HG03432 (cell line): Measurements from ENCODE around the gene N4BP2.
A peak's percentile ranks its signal among the peaks of the same experiment; 100 is the strongest.
"Not testable (repeated sequence)": the region's sequence is repeated elsewhere in the genome, so short reads cannot be mapped to it uniquely, and the experiment has no call there.

ENCODE experiments used
- ATAC-seq: cut with Tn5 transposase; IDR thresholded peaks from one replicate; pipeline ENCODE4 v1.9.1; 2021; ENCODE audit warnings: mild to moderate bottlenecking, moderate library complexity; ENCODE audit not compliant: unreplicated experiment

N4BP2 gene

GRCh38 chr4:40056716-40057585 lies at the start of gene N4BP2:
Gene N4BP2 (plus strand): TSS chr4:40056850. CDS start chr4:40097341, 40,491 bp downstream.
- ATAC-seq, result peak; percentile 65

DNA sequence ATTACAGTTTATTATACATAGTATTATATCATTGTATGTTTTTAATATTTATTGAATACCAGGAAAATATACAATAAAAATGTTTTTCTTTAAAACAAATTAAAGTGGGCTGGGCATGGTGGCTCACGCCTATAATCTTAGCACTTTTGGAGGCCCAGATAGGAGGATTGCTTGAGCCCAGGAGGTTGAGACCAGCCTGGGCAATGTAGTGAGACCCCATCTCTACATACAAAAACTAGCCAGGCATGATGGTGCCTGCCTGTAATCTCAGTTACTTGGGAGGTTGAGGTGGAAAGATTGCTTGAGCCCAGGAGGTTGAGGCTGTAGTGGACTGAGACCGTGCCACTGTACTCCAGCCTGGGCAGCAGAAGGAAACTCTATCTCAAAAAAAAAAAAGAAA lies 40.6 kb upstream of the N4BP2 start:
- no peak for ATAC-seq

- no peak for ATAC-seq
Observed at GRCh38 chr4:40020221-40020620, 36.4 kb upstream of the N4BP2 start.

GRCh38 chr4:40021116-40021515 lies 35.5 kb upstream of the N4BP2 start:
- ATAC-seq, result not testable (repeated sequence)

DNA sequence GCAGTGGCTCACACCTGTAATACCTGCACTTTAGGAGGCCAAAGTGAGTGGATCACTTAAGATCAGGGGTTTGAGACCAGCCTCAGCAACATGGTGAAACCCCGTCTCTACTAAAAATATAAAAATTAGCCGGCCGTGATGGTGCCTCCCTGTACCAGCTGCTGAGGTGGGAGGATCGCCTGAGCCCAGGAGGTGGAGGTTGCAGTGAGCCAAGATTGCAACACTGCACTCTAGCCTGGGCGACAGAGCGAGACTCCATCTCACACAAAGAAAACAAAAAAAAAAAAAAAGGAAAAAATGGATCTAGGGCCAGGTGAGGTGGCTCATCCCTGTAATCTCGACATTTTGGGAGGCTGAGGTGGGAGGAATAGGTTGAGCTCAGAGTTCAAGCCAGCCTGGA lies 32.6 kb upstream of the N4BP2 start:
- ATAC-seq, result not testable (repeated sequence)

DNA sequence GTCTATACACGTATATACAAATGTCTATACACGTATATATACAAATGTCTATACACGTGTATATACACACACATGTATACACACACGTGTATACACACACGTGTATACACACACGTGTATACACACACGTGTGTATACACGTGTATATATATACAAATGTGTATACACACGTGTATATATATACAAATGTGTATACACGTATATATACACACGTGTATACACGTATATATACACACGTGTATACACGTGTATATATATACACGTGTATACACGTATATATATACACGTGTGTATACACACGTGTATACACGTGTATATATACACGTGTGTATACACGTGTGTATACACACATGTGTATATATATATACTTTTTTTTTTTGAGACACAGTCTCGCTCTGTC lies 23.9 kb upstream of the N4BP2 start:
- no peak for ATAC-seq

DNA sequence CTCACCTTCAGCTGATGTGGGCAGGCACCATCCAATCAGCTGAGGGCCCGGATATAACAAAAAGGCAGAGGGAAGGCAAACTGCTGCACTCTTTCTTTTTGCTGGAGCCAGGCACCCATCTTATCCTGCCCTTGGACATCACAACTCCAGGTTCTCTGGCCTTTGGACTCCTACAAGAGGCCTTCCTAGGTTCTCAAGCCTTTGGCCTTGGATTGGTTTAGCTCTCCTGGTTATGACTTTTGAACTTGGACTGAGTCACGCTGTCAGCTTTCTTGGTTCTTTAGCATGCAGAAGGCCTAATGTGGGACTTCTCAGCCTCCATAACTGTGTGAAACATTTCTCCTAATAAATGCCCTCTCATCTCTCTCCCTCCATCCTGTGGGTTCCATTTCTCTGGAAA lies 23.0 kb upstream of the N4BP2 start:
- no peak for ATAC-seq

DNA sequence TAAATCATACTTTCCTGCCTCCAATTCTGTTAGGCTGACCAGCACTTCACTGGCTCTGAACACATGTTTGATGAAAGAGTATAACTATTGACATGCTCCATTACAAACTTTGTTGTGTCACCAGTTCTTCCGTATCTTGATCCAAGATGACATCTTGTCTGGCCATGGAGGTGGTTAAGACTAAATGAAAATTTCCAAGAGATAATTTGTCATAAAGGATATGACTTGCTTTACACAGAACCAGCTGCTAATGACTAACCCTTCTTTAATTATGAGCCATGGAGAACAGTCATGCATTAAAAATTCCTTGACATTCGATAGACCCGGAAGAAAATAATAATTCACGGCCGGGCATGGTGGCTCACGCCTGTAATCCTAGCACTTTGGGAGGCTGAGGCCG lies 17.7 kb upstream of the N4BP2 start:
- ATAC-seq, result no peak

DNA sequence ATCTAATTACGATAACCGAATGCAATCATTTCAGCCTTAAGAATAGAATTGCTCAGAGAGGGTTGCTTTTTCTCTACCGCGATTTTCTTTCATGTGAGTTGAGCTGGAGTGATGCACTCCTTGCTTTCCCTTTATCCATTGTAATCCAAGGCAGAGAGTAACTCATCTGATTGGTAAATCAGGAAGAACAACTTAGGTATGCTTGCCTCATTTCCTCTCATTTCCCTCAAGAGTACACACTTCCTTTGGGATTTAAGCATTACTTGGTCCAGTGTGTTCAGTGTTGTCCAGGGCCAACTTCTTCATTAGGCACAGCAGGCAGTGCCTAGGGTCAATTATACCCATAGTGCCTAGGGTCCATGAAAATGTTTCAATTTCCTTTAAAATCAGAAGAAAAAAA lies 15.7 kb upstream of the N4BP2 start:
- ATAC-seq, result no peak

- ATAC-seq, result no peak
Observed at GRCh38 chr4:40043786-40044185, 12.9 kb upstream of the N4BP2 start.

DNA sequence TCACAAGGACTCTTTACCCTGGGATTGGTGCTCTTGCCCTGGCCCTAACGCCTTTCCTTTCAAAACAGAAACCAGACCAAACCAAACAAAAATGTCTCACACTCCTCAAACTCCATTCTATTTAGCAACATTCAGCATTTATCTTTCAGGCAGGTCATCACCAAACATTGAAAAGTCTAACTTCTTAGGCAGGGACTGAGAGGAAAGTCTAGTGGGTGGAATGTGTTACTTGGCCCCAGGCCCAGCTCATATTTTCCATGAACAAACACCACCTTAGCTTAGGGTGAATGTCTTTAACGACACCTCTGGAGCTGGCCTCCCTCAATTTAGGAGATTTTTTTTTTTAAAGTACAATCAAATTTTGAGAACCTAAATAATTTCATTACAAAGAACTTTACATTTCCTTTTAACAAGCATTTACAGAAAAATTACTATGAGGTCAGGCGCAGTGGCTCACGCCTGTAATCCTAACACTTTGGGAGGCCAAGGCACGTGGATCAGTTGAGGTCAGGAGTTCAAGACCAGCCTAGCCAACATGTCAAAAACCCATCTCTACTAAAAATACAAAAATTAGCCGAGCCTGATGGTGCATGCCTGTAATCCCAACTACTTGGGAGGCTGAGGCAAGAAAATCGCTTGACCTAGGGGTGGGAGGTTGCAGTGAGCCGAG lies 10.2 kb upstream of the N4BP2 start:
- no peak for ATAC-seq

GRCh38 chr4:40053161-40053560 lies 3.5 kb upstream of the N4BP2 start:
- no peak for ATAC-seq

- ATAC-seq, result no peak
Observed at GRCh38 chr4:40055511-40055862, 1.2 kb upstream of the N4BP2 start.

GRCh38 chr4:40055863-40056715 lies 561 bp upstream of the N4BP2 start:
- ATAC-seq, result peak; percentile 34

- ATAC-seq, result peak; percentile 63
Observed at GRCh38 chr4:40057586-40058091, 989 bp downstream of the N4BP2 start.

GRCh38 chr4:40058121-40058520 lies 1.5 kb downstream of the N4BP2 start:
- no peak for ATAC-seq

DNA sequence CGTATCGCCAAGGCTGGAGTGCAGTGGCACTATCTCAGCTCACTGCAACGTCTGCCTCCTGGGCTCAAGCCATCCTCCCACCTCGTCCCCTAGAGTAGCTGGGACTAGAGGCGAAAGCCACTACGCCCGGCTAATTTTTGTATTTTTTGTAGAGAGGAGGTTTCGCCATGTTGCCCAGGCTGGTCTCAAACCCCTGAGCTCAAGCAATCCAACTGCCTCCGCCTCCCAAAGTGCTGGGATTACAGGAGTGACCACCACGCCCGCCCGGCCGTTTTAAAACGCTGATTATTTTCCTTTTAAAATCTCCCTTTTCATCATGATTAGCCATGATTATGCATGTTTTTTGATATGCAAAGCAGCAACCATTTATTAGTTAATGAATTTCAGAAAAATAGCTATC lies 2.2 kb downstream of the N4BP2 start:
- no peak for ATAC-seq

DNA sequence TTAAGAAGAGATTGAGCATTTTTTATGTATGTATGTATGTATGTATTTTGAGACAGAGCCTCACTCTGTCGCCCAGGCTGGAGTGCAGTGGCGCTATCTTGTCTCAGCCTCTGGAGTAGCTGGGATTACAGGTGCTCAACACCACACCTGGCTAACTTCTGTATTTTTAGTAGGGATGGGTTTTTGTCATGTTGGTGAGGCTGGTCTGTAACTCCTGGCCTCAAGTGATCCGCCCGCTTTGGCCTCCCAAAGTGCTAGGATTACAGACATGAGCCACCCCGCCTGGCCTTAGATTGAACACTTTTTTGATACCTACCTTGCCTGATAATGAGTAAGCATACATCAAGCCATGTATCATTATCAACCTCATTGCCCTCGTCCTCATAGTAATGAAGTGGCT lies 2.7 kb downstream of the N4BP2 start:
- ATAC-seq, result no peak

DNA sequence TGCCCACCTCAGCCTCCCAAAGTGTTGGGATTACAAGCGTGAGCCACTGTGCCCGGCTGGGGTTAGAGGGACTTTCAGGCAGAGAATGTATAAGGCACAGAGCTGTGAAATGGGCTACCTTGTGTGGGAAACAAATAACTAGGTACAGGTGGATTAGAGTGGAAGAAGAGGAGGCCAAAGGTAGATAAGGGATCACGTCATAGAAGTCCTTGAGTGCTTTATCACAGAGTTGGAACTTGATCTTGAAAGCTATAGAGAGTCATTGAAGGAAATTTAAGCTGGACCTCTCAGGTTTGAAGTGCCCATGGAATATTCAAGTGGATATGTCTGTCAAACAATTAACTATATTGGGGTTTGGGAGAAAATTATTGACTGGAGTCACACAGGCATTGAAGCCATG lies 8.4 kb downstream of the N4BP2 start:
- no peak for ATAC-seq

- no peak for ATAC-seq
Observed at GRCh38 chr4:40066651-40067050, 10.0 kb downstream of the N4BP2 start.

DNA sequence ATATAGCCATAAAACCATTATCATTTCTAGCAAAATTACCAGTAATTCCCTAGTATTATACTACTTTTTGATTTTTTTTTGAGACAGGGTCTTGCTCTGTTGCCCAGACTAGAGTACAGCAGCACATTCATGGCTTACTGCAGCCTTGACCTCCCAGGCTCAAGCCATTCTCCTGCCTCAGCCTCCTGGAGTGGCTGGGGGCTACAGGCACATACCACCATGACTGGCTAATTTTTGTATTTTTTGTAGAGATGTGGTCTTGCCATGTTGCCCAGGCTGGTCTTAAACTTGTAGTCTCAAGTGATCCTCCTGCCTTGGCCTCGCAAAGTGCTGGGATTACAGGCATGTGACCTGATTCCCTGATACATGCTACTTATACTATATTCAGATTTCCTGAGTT lies 13.7 kb downstream of the N4BP2 start:
- no peak for ATAC-seq
